ENCODE data around the gene EVI5.
"Not testable (repeated sequence)": the region's sequence is repeated elsewhere in the genome, so short reads cannot be mapped to it uniquely, and the experiment has no call there.

The EVI5 gene

DNA sequence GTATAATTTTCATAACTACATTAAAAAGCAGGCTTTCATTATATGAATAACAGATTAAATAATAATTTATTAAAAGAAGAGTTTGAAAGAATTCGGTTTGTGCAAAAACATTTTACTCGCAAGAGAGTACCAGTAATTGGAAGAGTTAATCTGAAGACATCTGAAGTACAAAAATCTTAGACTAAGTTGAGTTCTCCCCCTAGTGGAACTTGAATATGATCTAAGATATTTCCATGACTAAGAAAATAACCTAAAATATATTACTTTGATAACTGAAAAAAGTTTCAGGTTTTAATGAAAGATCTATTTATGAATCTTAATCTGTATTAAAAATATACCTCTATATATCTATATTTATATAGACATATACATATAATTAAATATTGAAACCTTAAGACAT is 185.7 kb downstream of the EVI5 start:
- Histone ChIP-seq H3K79me2 (ENCODE audit: control insufficient read depth, low read length) (no peaks in the 10 kb centered on the region), H3K27ac (ENCODE audit: low read depth, low read length) (no peak overlapping the region), H3K9me3 (ENCODE audit: control insufficient read depth, insufficient read depth, low read length) (no peaks in the 10 kb centered on the region), H3F3A (ENCODE audit: control insufficient read depth, insufficient read depth) (no peaks in the 10 kb centered on the region), H3K4me2 (ENCODE audit: low read length) (no peak overlapping the region), H3K4me3 (ENCODE audit: low read length) (no peak overlapping the region), H4K20me1 (ENCODE audit: control insufficient read depth, insufficient read depth, low read depth, low read length) (no peaks in the 10 kb centered on the region), H3K27me3 (ENCODE audit: control insufficient read depth, low read length) (no peaks in the 10 kb centered on the region), H3K4me1 (ENCODE audit: control insufficient read depth, low read length) (0 out of 2 replicates have a peak, but pooled peaks cover 2% of the 10 kb centered on the region), H3K9me2 (replicated peaks; ENCODE audit: control insufficient read depth, low read length) (no peaks in the 10 kb centered on the region), H3K36me3 (ENCODE audit: control insufficient read depth, low read length) (no peaks in the 10 kb centered on the region)
- TF ChIP-seq, protein P1, sequence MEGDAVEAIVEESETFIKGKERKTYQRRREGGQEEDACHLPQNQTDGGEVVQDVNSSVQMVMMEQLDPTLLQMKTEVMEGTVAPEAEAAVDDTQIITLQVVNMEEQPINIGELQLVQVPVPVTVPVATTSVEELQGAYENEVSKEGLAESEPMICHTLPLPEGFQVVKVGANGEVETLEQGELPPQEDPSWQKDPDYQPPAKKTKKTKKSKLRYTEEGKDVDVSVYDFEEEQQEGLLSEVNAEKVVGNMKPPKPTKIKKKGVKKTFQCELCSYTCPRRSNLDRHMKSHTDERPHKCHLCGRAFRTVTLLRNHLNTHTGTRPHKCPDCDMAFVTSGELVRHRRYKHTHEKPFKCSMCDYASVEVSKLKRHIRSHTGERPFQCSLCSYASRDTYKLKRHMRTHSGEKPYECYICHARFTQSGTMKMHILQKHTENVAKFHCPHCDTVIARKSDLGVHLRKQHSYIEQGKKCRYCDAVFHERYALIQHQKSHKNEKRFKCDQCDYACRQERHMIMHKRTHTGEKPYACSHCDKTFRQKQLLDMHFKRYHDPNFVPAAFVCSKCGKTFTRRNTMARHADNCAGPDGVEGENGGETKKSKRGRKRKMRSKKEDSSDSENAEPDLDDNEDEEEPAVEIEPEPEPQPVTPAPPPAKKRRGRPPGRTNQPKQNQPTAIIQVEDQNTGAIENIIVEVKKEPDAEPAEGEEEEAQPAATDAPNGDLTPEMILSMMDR (IDR thresholded peaks at IDR 0.05; ENCODE audit: low read depth, low read length, poor library complexity, severe bottlenecking), result no peak
- TF ChIP-seq EZH2phosphoT487 (IDR thresholded peaks at IDR 0.05; ENCODE audit: borderline replicate concordance, low read length), result no peak

DNA sequence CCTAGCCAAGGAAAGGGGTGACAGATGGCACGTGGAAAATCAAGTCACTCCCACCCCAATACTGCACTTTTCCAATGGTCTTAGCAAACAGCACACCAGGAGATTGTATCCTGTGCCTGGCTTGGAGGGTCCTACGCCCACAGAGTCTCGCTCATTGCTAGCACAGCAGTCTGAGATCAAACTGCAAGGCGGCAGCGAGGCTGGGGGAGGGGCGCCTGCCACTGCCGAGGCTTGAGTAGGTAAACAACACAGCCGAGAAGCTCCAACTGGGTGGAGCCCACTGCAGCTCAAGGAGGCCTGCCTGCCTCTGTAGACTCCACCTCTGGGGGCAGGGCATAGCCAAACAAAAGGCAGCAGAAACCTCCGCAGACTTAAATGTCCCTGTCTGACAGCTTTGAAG is 195.5 kb downstream of the EVI5 start:
- H3K9me3 ChIP-seq (ENCODE audit: control insufficient read depth, insufficient read depth, low read length); H3F3A ChIP-seq (ENCODE audit: control insufficient read depth, insufficient read depth); H4K20me1 ChIP-seq (ENCODE audit: control insufficient read depth, insufficient read depth, low read depth, low read length); H3K27me3 ChIP-seq (ENCODE audit: control insufficient read depth, low read length); H3K9me2 ChIP-seq (replicated peaks; ENCODE audit: control insufficient read depth, low read length); H3K4me1 ChIP-seq (ENCODE audit: control insufficient read depth, low read length); H3K4me2 ChIP-seq (ENCODE audit: low read length); H3K27ac ChIP-seq (ENCODE audit: low read depth, low read length); H3K36me3 ChIP-seq (ENCODE audit: control insufficient read depth, low read length); H3K4me3 ChIP-seq (ENCODE audit: low read length); H3K79me2 ChIP-seq (ENCODE audit: control insufficient read depth, low read length): not testable (repeated sequence)

DNA sequence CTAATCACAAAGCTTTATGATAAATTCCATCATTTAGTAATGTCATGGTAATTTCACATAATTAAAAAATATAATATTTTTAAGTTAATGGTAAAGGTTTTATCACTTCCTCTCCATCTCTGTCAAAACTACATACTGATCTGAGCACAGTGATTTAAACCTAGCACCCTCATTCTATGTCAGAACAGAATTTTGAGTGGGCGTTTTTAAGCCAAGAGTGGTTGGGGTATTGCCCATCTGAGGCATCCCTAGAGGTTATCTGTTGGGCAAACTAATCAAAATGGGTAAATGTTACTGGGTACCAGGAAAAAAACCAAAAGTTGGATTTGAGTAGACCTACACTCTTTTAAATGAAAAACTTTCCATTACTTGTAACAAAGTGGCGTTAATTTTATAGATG is 197.5 kb downstream of the EVI5 start:
- TF ChIP-seq, protein P1 (IDR thresholded peaks at IDR 0.05; ENCODE audit: low read depth, low read length, poor library complexity, severe bottlenecking), result no peak
- TF ChIP-seq EZH2phosphoT487 (IDR thresholded peaks at IDR 0.05; ENCODE audit: borderline replicate concordance, low read length), result no peak
- H3K27ac ChIP-seq (ENCODE audit: low read depth, low read length), result no peak overlapping the region
- H3F3A ChIP-seq (ENCODE audit: control insufficient read depth, insufficient read depth), result no peaks in the 10 kb centered on the region
- H3K4me2 ChIP-seq (ENCODE audit: low read length), result no peak overlapping the region
- H3K36me3 ChIP-seq (ENCODE audit: control insufficient read depth, low read length), result no peaks in the 10 kb centered on the region
- H3K9me2 ChIP-seq (replicated peaks; ENCODE audit: control insufficient read depth, low read length), result no peaks in the 10 kb centered on the region
- no peaks in the 10 kb centered on the region for H4K20me1 ChIP-seq (ENCODE audit: control insufficient read depth, insufficient read depth, low read depth, low read length)
- no peaks in the 10 kb centered on the region for H3K79me2 ChIP-seq (ENCODE audit: control insufficient read depth, low read length)
- H3K9me3 ChIP-seq (ENCODE audit: control insufficient read depth, insufficient read depth, low read length), result no peaks in the 10 kb centered on the region
- H3K4me1 ChIP-seq (ENCODE audit: control insufficient read depth, low read length), result no peaks in the 10 kb centered on the region
- H3K27me3 ChIP-seq (ENCODE audit: control insufficient read depth, low read length), result no peaks in the 10 kb centered on the region
- H3K4me3 ChIP-seq (ENCODE audit: low read length), result no peak overlapping the region

DNA sequence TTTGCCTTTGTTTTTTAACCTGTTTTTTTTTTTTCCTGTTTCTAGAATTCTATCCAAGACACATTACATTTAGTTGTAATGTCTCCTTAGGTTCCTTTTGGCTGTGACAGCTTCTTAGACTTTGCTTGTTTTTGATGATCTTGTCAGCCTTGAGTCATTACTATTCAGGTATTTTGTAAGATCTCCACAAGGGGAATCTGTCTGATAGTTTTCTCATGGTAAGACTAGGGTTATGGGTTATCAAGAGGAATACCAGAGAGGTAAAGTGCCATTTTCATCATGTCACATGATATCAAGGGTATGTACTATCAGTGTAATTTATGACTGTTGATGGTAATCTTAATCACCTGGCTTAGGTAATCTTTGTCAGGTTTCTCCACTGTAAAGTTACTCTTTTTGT is 199.1 kb downstream of the EVI5 start:
- Histone ChIP-seq H3K4me3 (ENCODE audit: low read length) (no peak overlapping the region), H3K79me2 (ENCODE audit: control insufficient read depth, low read length) (no peaks in the 10 kb centered on the region), H3K27me3 (ENCODE audit: control insufficient read depth, low read length) (no peaks in the 10 kb centered on the region), H3K27ac (ENCODE audit: low read depth, low read length) (no peak overlapping the region), H3K4me2 (ENCODE audit: low read length) (no peak overlapping the region), H3F3A (ENCODE audit: control insufficient read depth, insufficient read depth) (no peaks in the 10 kb centered on the region), H3K9me2 (replicated peaks; ENCODE audit: control insufficient read depth, low read length) (no peaks in the 10 kb centered on the region), H3K4me1 (ENCODE audit: control insufficient read depth, low read length) (no peaks in the 10 kb centered on the region), H3K36me3 (ENCODE audit: control insufficient read depth, low read length) (no peaks in the 10 kb centered on the region), H4K20me1 (ENCODE audit: control insufficient read depth, insufficient read depth, low read depth, low read length) (no peaks in the 10 kb centered on the region), H3K9me3 (ENCODE audit: control insufficient read depth, insufficient read depth, low read length) (no peaks in the 10 kb centered on the region)
- TF ChIP-seq, protein P1 (IDR thresholded peaks at IDR 0.05; ENCODE audit: low read depth, low read length, poor library complexity, severe bottlenecking), result no peak
- TF ChIP-seq EZH2phosphoT487 (IDR thresholded peaks at IDR 0.05; ENCODE audit: borderline replicate concordance, low read length), result no peak

DNA sequence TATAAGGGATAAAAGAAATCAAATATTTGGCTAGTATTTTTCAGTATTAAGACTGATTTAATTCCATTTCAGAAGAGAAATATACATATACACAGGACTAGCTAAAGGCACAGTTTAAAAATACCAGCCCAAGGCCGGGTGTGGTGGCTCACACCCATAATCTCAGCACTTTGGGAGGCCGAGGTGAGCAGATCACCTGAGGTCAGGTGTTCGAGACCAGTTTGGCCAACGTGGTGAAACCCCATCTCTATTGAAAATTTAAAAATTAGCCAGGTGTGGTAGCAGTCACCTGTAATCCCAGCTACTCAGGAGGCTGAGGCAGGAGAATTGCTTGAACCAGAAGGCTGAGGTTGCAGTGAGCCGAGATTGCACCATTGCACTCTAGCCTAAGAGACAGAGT is 200.1 kb downstream of the EVI5 start:
- H3K9me2 ChIP-seq (replicated peaks; ENCODE audit: control insufficient read depth, low read length); H3K79me2 ChIP-seq (ENCODE audit: control insufficient read depth, low read length); H3K4me3 ChIP-seq (ENCODE audit: low read length); H3K27me3 ChIP-seq (ENCODE audit: control insufficient read depth, low read length); H3K4me1 ChIP-seq (ENCODE audit: control insufficient read depth, low read length); H4K20me1 ChIP-seq (ENCODE audit: control insufficient read depth, insufficient read depth, low read depth, low read length); H3K27ac ChIP-seq (ENCODE audit: low read depth, low read length); H3K4me2 ChIP-seq (ENCODE audit: low read length); H3K9me3 ChIP-seq (ENCODE audit: control insufficient read depth, insufficient read depth, low read length); H3K36me3 ChIP-seq (ENCODE audit: control insufficient read depth, low read length); H3F3A ChIP-seq (ENCODE audit: control insufficient read depth, insufficient read depth): not testable (repeated sequence)
